AG10803 (cell line): ENCODE measurements around the gene G3BP2.

Source experiments
- DNase-seq: peaks from one replicate; pipeline ENCODE4 v3.0.0; 2010; ENCODE audit warnings: low read depth
- H3K4me3 ChIP-seq: 2 replicates; pipeline ENCODE4 v1.5.1; 2011; ENCODE audit warnings: mild to moderate bottlenecking, low read length, control low read depth
- TF ChIP-seq, protein P1 (sequence below): conservative IDR thresholded peaks from 2 replicates; pipeline ENCODE4 v1.5.1; 2011; ENCODE audit warnings: mild to moderate bottlenecking, low read length, control low read depth, inconsistent platforms

G3BP2 gene

DNA sequence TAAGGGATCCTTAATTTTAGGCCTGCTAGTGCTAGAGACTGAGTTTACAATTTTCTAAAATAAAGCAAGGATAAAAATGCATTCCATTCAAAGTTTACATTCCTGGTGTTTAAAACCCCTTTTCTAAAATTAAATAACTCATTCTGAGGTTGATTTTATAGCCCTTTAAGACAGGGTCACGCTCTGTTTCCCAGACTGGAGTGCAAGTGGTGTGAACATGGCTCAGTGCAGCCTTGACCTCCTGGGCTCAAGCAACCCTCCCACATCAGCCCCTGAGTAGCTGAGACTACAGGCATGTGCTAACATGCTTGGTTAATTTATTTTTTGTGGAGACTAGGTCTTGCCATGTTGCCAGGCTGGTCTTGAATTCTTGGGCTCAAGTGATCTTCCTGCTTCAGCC lies 36.0 kb downstream of the G3BP2 start:
- H3K4me3 ChIP-seq, result no peak overlapping the region
- peak; percentile 87 for DNase-seq
- TF ChIP-seq, protein P1, sequence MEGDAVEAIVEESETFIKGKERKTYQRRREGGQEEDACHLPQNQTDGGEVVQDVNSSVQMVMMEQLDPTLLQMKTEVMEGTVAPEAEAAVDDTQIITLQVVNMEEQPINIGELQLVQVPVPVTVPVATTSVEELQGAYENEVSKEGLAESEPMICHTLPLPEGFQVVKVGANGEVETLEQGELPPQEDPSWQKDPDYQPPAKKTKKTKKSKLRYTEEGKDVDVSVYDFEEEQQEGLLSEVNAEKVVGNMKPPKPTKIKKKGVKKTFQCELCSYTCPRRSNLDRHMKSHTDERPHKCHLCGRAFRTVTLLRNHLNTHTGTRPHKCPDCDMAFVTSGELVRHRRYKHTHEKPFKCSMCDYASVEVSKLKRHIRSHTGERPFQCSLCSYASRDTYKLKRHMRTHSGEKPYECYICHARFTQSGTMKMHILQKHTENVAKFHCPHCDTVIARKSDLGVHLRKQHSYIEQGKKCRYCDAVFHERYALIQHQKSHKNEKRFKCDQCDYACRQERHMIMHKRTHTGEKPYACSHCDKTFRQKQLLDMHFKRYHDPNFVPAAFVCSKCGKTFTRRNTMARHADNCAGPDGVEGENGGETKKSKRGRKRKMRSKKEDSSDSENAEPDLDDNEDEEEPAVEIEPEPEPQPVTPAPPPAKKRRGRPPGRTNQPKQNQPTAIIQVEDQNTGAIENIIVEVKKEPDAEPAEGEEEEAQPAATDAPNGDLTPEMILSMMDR, result no peak

DNA sequence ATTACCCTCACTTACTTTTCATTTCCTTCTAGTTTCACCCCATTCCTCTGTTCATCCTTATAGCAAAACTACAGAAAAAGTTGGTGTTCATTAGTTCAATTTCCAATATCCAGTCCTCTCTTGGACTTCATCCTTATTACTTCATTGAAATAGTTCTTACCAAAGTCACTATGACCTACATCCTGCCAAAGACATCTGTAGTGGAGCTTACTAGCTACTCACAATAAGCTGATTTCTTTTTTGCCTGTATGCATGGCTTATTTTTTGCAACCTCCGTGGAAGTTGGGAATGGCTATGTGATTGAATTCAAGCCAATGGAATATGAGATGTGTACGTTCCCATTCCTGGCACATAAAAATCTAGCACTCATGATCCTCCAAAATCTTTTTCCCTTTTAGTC lies 38.3 kb downstream of the G3BP2 start:
- TF ChIP-seq, protein P1, result no peak
- peak; percentile 72 for DNase-seq
- H3K4me3 ChIP-seq, result no peak overlapping the region

DNA sequence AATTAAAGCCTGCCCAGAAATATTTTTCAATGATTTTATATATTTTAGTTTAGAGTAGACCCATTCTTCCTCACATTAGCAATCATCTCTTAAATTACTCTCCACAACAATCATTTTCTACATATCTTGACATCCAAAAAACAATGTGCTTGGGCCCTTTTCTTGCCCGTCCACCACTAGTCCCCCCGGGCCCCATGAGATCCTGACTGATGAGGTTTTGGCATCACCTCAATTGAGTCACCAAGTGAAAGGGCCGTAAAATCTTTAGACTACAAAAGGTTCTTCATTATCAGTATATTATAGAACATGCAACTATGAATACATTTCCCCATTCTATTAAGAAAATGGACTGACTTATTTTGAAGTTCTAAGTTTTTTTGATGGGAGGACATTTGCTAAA lies 38.9 kb downstream of the G3BP2 start:
- TF ChIP-seq, protein P1, result no peak
- H3K4me3 ChIP-seq, result no peak overlapping the region
- no peak for DNase-seq

DNA sequence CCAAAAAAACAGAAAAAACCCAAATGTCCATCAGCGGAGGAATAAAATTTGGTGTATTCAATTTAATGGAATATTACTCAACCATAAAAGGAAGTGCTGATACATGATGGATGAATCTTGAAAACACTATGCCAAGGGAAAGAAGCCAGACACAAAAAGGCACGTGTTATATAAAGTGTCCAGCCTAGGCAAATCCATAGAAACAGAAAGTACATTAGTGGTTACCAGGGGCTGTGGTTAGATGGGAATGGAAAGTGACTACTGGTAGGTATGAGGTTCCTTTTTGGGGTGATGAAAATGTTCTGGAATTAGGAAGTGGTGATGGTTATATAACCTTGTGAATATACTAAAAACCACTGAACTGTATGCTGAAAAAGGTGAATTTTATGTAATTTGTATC lies 39.4 kb downstream of the G3BP2 start:
- peak; percentile 82 for DNase-seq
- TF ChIP-seq, protein P1, result no peak

DNA sequence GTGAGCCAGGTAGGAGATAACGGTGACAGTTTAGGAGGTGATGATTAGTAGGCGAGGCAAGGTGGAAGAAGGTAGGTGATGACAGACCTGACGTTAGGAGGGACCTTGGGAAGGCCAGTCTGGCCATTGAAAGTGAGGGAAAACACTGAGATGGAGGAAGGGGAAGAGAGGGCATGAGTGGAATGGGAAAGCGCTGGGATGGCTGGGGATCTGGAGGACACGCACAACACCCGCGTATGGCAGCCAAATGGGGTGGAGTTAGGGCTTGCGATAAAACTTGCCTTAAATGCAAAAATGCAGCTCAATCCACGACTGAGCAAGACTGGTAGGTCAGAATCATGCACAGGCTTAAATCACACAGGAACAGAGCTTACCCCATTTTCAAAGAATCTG lies 42.3 kb downstream of the G3BP2 start:
- DNase-seq, result no peak
- TF ChIP-seq, protein P1, result no peak
- peak overlapping the region; percentile 72 for H3K4me3 ChIP-seq

More for the DNA sequence above, 39.4 kb downstream of the G3BP2 start:
- no peak overlapping the region for H3K4me3 ChIP-seq

DNA sequence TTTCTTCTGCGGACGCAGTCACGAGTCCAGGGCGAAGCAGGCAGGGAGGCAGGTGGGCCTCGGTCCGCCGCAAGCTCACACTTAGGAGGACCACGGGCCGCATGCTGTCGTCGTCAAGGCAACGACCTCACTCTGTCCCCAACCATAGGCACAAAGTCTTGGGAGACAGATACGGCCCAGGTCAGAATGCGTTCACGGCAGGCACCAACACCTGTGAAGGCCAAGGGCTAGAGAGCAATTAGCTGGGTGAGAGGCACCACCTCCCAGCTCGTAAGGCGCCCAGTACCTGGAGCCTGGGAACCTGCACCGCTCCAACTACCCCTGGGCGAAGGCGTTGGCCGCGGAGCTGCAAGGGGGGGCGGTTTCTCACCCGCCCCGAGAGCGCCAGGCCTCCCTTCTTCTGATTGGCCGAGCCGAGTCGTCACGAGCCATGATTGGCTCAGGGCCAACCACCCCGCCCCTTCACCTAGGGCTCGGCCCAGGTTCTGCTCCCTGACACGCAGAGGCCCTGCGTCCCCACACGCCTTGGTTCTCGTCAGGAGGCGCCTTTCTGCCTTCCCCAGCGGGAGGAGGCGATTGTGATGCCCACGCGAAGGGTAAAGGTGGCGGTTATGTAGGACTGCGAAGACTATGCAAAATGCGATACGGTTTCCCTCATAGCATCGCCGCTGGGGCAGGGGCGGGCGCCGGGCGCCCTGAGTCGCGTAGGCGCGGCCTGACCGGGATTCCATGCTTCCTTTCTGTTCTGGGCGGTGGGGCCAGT lies 42.9 kb downstream of the G3BP2 start, which contains the start of gene CDKL2:
CDKL2 (minus strand) TSS at position 355 of the 763 bp plus-strand sequence. CDS start 4,540 bp downstream, outside the sequence.
- peak within 1 kb of the TSS; percentile 72 for H3K4me3 ChIP-seq
- TF ChIP-seq, protein P1, result no peak
- DNase-seq, result peak; percentile 36

DNA sequence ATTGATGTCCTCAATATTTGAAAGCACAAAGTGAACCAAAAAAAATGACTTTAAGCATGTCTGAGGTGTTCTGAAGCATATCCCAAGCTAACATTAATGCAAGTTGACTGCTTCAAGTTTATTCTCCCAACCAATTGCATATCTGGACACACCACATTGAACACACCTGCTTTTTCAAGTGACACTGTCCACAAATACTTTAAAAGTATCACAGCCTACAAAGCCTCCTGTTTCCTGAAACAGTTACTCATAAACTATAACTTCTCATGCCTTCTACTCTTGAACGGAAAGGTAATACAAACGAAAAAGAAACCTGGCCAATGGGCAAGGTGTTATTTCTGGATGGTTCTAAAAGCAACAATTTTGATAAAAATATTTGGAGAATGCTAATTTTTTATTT lies 44.0 kb downstream of the G3BP2 start:
- TF ChIP-seq, protein P1, result no peak
- DNase-seq, result no peak
- no peak overlapping the region for H3K4me3 ChIP-seq
